HG02981 (cell line): ENCODE data around the gene KCNT2.

Experiments used
- ATAC-seq: cut with Tn5 transposase; IDR thresholded peaks from one replicate; pipeline ENCODE4 v1.9.1; 2021; ENCODE audit warnings: mild to moderate bottlenecking, moderate library complexity; ENCODE audit not compliant: unreplicated experiment

The KCNT2 gene

GRCh38 chr1:196401891-196402290 is 206.3 kb downstream of the KCNT2 start:
- ATAC-seq, result no peak

- no peak for ATAC-seq
Observed at GRCh38 chr1:196401452-196401833, 206.8 kb downstream of the KCNT2 start.

- no peak for ATAC-seq
Observed at GRCh38 chr1:196400478-196401451, 207.5 kb downstream of the KCNT2 start.

- ATAC-seq, result no peak
Observed at GRCh38 chr1:196399713-196400112, 208.5 kb downstream of the KCNT2 start.

- ATAC-seq, result no peak
Observed at GRCh38 chr1:196393742-196394141, 214.5 kb downstream of the KCNT2 start.

- no peak for ATAC-seq
Observed at GRCh38 chr1:196393282-196393681, 215.0 kb downstream of the KCNT2 start.

GRCh38 chr1:196387766-196388165 is 220.5 kb downstream of the KCNT2 start:
- ATAC-seq, result no peak

GRCh38 chr1:196385109-196385508 is 223.1 kb downstream of the KCNT2 start:
- ATAC-seq, result no peak

- ATAC-seq, result no peak
Observed at GRCh38 chr1:196382383-196382782, 225.9 kb downstream of the KCNT2 start.

GRCh38 chr1:196381544-196381943 is 226.7 kb downstream of the KCNT2 start:
- peak; percentile 71 for ATAC-seq

GRCh38 chr1:196380316-196380715 is 227.9 kb downstream of the KCNT2 start:
- no peak for ATAC-seq

- ATAC-seq, result no peak
Observed at GRCh38 chr1:196377811-196378210, 230.4 kb downstream of the KCNT2 start.

- ATAC-seq, result peak; percentile 32
Observed at GRCh38 chr1:196376630-196377328, 231.5 kb downstream of the KCNT2 start.

GRCh38 chr1:196373798-196374197 is 234.4 kb downstream of the KCNT2 start:
- no peak for ATAC-seq

GRCh38 chr1:196372896-196373536 is 235.2 kb downstream of the KCNT2 start:
- peak; percentile 80 for ATAC-seq

GRCh38 chr1:196367838-196368237 is 240.4 kb downstream of the KCNT2 start:
- ATAC-seq, result no peak

GRCh38 chr1:196366817-196367495 is 241.3 kb downstream of the KCNT2 start:
- no peak for ATAC-seq

GRCh38 chr1:196361112-196361714 is 247.0 kb downstream of the KCNT2 start:
- no peak for ATAC-seq

- ATAC-seq, result no peak
Observed at GRCh38 chr1:196357913-196358312, 250.3 kb downstream of the KCNT2 start.

- ATAC-seq, result no peak
Observed at GRCh38 chr1:196355206-196355786, 252.9 kb downstream of the KCNT2 start.
